A549 treated with RU486 at 1 μM for 4 hours (cell line): ENCODE measurements around the gene KLHL1. TPM values are rescaled to one million over a fixed set of nuclear protein-coding genes. Genes with fewer than 3 reads are reported as not detected.

ENCODE experiments used
- total RNA-seq: library from RNA; stranded (reverse); fragments of 200-300 nt; extraction: Qiagen RNA extraction; gene quantifications from 5 replicates; pipeline ENCODE4 v1.2.3, GENCODE V29; 2022; ENCODE audit warnings: low read depth

KLHL1 gene, protein sequence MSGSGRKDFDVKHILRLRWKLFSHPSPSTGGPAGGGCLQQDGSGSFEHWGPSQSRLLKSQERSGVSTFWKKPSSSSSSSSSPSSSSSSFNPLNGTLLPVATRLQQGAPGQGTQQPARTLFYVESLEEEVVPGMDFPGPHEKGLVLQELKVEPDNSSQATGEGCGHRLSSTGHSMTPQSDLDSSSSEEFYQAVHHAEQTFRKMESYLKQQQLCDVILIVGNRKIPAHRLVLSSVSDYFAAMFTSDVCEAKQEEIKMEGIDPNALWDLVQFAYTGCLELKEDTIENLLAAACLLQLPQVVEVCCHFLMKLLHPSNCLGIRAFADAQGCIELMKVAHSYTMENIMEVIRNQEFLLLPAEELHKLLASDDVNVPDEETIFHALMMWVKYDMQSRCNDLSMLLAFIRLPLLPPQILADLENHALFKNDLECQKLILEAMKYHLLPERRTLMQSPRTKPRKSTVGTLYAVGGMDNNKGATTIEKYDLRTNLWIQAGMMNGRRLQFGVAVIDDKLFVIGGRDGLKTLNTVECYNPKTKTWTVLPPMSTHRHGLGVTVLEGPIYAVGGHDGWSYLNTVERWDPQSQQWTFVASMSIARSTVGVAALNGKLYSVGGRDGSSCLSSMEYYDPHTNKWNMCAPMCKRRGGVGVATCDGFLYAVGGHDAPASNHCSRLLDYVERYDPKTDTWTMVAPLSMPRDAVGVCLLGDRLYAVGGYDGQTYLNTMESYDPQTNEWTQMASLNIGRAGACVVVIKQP
- not detected in 5 replicates for total RNA-seq

DNA sequence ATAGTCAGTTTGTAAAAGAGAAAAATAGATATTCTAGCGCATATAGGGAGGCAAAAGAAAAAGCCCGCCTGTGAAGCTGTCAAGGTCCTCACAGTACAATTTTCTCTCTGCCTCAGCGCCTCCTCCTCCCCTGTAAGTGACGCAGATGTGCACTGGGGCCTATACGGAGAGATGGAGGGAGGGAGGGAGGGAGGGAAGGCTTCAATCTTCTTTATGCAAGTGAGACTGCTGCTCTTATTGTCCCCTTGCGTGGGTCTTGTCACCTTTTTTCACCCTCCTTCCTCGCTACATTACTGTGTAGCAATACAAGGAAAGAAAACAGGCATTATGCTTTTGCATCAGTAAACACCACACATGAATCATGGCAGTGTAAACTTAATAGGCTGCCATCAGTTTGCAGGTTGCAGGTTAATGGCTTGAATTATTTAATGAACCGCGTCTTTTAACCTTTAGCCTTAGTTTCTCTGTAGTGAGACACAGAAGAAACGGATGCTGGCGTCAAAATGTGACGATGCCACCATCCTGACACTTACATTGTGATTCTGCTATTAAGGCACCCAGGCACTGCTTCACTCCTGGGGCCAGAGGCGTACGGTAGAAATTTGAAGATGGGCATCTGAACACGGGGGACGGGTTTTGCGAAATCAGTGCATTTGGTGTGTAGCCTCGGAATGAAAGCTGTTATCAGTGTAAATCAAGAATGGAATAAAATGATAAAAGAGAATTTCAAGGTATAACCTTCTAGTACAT is at the start of gene KLHL1:
Gene KLHL1 (minus strand): TSS at position 97 of the 750 bp plus-strand sequence. CDS start 753 bp downstream, outside the sequence.

DNA sequence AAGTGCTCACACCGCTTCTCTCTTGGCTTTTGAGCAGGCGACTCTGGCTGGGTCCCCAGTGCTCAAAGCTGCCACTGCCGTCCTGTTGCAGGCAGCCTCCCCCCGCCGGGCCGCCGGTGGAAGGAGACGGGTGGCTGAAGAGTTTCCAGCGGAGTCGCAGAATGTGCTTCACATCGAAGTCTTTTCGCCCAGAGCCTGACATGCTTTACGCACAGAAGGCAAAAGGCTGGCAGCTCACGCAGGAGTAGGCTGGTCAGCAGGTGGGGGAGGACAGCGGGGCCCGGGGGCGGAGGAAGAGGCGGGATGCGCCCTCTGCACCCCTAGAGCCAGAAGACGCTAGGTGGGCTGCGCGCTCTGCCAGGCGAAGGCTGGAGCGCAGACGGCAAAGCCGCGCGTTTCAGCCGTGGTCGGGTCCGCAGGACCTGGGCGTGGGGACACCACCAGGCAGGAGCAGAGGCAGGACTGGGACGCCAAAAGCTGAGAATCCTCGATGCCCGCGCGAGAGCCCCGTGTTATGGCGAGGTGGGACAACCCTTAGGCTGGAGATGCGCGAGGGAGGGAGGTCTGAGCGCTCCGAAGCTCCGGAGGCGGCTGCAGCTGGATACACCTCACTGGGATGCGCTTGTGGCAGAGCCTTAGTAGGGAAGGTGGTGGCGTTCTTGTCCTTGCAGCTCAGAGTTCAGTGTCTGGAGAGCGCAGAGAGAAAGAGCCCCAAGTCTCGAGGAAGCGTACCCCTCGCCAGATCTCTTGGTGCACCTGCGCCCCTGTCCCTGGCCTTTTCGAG is 562 bp downstream of the KLHL1 start, which contains the start of gene ATXN8OS:
Gene ATXN8OS (plus strand): TSS at position 329 of the 784 bp plus-strand sequence.

Other genes with a start within 250 kb of the KLHL1 start
- not detected in 5 replicates for gene ATXN8OS, start 626 bp downstream of the KLHL1 start, total RNA-seq